Measurements from ENCODE around the gene COBLL1.

- TF ChIP-seq POLR2A (IDR thresholded peaks at IDR 0.05; ENCODE audit: low read depth, low read length) (no peak), POLR2AphosphoS5 (IDR thresholded peaks at IDR 0.05; ENCODE audit: low read depth, low read length) (no peak)
Observed at GRCh38 chr2:164711766-164712138, 129.9 kb downstream of the COBLL1 start.

Measured in GM12892 (cell line).